NK-92 (cell line): ENCODE measurements around the gene SPATA2.

Source experiments
- DNase-seq: peaks from one replicate; lab custom pipeline; 2025; ENCODE audit not compliant: unreplicated experiment; lab: John Stamatoyannopoulos, UW

Gene SPATA2

DNA sequence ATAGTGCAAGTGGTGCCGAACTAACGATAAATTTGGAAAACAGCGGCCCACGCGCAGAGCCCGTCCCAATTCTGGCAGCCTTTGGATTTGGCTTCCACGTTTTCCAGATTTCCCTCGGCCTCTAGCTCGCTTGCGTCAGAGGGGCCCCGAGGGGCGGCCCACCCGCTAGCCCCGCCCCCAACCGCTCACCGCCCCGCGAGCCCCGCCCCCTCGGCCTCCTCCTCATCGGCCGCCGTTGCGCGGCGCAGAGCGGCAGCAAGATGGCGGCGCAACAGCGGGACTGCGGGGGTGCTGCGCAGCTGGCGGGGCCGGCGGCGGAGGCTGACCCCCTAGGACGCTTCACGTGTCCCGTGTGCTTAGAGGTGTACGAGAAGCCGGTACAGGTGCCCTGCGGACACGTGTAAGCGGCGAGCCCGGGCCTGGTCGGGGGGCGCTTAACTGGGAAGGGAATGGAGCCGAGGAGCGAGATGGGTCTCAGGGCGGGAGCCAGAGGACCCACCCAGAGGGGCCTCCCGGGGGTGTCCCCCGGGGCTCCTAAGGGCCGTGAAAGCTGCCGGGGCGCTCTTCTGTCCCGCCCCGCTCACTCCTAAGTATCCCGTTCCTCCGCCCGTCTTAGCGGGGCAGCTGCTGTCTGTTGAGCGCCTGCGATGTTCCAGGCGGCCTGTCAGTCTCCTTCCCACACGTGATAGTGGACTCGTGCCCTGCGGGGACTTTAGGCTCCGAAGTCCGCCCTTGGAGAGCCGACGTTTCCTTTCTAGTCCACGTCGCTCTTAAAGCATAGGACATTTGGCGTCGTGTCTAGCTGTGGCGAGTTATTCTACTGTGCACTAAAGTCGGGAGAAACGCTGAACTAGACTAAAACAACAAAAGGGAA, 21.1 kb upstream of the SPATA2 start, which contains the start of gene RNF114:
Gene RNF114, plus strand, starts transcription at position 245 of the 874 bp plus-strand sequence. Its CDS starts 16 bp downstream, at position 261.
- peak; percentile 47 for DNase-seq

DNA sequence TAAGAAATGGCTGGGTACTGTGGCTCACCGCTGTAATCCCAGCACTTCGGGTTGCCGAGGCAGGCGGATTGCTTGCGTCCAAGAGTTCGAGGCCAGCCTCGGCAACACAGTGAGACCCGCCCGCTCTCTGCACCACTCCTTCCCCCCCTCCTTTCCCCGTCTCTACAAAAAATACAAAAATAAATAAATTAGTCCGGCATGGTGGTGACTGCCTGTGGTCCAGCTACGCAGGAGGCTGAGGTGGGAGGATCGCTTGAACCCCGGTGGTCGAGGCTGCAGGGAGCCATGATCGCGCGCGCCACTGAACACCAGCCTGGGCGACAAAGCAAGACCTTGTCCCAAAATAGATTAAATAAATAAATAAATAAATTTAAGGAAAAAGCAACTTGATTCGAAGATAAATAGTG, 20.4 kb upstream of the SPATA2 start:
- DNase-seq, result no peak

DNA sequence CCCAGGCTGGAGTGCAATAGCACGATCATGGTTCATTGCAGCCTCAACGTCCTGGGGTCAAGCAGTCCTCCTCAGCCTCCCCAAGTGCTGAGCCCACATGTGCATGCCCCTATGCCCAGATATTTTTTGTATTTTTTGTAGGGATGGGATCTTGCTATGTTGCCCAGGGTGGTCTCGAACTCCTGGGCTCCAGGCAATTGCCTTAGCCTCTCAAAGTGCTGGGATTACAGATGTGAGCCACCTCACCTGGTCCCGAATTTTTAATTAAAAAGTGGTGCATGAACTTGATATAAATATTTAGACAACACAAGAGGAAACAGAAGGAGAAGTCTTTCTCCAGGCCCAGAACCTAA, 13.8 kb upstream of the SPATA2 start:
- DNase-seq, result no peak

DNA sequence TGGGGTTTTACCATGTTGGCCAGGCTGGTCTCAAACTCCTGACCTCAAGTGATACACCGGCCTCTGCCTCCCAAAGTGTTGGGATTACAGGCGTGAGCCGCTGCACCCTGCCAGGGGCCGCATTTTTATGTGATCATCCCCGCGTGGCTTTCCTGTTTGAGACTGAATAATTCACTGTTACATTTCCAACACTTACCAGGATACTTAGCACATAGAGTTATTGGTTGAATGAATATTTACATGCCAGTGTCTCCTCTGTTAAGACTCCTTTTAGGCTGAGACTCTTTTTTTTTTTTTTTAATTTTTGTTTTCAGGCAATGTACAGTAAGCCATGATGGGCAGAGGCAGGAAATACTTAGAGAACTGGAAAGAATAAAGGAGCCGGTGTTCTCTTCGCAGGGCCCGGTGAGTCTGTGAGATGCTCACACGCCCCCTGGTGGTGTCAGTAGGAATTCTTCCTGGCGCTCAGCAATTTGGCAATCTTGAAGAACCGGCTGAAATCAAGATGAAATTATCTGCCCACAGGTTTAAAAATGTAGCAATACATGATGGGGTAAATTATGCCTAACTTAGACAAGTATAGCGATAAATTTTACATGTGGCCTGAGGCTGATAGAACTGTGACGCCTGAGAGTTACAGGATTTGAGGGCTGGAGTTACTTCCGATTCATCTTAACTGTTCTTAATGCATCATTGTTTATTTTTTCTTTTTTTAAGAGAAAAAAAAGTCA, 13.2 kb upstream of the SPATA2 start:
- DNase-seq, result no peak

DNA sequence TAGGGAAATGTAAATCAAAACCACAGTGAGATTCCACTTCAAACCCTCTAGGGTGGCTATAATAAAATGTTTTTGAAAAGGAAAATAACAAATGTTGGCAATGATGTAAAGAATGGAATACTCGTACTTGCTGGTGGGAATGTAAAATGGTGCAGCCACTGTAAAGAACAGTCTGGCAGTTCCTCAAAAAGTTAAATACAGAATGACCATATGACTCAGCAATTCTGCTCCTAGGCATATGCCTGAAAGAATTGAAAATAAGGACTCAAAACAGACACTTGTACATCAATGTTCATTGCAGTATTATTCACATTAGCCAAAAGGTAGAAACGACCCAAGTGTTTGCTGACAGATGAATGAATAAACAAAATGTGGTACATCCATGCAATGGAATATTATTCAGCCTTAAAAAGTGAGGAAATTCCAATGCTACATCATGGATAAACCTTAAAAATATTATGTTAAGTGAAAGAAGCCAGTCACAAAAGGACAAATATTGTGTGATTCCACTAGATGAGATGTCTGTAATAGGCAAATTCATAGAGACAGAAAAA, 10.6 kb upstream of the SPATA2 start:
- DNase-seq, result no peak

DNA sequence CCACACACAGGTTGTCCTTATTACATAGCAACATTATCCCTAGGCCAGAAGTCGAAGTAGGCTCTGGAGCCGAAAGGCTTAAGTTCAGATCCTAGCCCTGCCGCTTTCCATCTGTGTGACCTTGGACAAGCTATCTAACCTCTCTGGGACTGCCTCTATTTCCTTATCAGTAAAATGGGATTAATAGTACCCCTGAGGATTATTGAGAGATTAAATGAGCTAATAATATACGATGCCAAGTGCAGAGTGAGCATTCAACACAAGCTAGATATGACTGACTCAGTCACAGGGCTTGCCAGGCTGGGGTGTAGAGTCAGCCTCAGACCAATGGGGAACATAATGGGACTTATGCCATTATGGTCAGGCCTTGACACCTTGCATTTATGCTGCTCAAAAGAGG, 8.9 kb upstream of the SPATA2 start:
- no peak for DNase-seq

DNA sequence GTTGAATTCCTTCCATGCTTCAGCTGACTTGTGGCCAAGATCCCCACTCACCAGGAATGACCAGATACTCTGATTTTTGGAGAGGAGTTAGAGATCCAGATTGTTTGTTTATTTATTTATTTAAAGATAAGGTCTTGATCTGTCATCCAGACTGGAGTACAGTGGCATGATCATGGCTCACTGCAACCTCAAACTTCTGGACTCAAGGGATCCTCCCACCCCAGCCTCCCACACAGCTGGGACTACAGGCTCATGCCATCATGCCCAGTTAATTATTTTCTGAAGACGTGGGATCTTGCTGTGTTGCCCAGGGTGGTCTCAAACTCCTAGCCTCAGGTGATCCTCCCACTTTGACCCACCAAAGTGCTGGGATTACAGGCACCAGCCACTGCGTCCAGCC, 4.1 kb upstream of the SPATA2 start:
- no peak for DNase-seq

DNA sequence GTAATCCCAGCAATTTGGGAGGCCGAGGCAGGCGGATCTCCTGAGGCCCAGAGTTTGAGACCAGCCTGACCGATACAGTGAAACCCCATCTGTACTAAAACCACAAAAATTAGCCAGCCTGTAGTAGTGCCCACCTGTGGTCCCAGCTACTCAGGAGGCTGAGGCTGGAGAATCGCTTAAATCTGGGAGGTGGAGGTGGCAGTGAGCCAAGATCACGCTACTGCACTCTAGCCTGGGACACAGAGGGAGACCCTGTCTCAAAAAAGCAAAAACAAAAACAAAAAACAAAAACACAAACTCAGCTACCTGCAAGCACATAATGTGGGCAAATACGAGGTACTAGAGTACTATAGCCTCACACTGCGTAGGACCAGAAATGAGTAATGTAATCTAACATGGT, 3.7 kb upstream of the SPATA2 start:
- DNase-seq, result no peak

DNA sequence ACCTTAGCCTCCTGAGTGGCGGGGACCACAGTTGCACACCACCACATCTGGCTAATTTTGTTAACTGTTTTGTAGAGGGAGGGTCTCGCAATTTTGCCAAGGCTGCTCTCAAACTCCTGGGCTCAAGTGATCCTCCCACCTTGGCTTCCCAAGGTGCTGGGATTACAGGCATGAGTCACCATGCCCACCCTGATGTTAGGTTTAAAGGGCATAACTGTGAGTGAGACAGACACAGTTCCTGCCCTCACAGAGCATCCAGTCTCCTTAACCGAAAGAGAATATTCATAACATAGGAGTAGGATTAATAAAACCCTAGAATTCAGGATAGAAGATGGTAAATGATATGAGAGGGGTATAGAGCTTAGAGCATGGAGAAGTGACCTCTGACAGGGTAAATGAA, 3.1 kb upstream of the SPATA2 start:
- no peak for DNase-seq

DNA sequence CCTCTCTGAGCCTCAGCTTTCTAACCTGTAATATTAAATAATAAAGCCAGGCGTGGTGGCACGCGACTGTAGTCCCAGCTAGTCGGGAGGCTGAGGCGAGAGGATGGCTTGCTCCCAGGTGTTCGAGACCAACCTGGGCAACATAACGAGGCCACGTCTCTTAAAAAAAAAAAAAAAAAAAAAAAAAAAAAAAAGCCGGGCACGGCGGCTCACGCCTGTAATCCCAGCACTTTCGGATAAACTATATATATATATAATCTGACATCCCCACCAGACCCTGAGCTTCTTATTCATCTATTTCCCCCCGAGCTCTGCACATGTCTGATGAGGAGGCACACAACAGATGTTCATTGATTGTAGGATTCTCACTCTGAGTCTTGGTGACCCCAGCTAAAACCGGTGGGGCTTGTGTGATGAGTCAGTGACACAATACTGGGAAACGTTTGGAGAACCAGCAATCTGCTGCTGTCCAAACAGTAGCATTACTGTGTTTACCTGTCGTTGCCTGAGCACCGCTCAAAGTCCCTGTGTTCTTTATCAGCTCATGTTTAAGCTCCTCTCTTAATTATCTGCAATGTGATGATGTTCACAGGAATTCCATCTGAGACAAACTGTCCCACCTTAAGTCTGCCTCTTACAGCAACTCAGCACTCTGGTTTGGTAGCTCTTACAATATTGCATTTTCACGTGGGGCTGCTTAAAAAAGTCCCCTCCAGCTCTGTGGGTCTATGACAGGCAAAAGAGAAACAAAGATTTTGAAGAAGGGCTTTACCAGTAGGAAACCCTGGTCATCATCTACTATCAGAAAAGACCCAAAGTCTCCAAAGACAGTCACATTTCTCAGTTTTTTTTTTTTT, 1.0 kb upstream of the SPATA2 start:
- DNase-seq, result no peak

DNA sequence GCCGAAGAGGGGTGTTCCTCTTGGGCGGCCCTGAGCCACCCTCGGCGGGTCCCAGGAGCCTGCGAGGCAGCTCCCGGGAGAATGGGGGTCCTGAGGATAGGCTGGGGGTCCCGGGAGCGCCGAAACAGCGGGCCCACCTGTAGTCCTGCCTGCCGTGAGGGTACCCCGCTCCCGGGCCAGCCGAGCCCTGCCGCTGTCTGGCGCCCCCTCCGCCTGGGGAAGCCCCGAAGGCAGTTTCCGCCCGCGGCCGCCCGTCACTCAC, 280 bp downstream of the SPATA2 start:
- no peak for DNase-seq

DNA sequence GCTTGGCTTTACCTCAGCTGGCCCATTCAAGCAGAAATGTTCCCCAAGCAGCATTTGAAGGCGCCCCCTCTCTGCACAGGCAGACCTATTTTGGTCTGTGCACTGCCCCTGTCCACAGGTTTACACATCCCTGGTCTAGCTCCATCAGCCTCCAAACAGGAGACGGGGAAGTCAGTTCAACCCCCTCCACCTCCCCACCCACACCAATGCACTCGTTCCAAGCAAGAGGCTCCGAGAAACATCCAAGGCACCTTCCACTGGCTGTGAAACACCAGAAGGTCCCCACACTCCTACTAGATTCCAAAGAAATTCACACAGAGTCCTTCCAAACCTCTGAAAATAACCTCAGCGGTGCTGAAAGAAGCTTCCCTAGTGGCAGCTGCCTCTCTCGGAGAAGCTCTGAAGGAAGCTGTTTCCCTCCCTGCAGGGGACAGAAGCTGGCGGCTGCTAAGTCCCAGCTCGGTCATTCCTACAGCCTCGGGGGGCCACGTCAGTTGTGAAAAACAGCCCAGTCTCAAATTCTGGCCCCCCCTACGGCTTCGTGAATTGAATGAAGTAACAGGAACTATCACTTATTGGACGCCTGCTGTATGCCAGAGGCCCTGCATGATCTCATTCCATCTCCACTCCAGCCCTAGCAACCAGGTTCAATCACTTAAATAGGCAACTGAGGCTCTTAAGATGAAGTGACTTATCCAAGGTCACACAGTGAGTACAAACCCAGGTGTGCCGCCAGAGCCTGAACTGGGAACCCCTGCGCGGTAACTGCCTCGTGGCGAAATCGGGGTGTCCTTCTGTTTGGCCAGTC, 815 bp downstream of the SPATA2 start:
- DNase-seq, result no peak

DNA sequence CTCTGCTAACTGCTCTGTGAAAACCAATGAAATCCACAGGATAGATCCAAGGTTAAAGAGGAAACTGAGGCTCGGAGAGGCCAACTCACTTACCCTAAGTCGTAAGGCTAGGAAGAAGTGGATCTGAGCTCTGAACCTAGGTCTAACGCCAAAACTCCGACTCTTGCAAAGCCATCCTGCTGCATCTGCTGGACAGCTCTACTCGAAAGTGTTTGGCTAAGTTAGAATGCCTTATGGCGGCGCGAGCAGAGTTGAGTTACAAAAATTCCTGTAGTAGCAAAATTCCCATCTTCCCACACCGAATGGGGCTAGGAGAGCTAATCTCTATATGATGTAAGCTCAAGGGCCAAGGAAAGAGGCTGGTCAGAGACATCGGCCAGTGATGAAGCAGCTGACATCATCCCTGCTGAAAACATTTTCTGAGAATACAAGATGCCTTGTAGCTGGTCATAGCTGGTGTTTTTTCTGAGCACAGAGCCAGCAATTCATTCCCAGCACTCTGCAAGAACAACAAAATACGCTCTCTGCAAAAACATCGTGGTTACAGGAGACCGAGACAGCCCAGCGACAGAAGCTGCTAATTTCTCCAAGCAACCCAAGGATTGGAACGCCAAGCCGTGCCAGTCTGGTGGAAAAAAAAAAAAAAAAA, 1.8 kb downstream of the SPATA2 start:
- no peak for DNase-seq

DNA sequence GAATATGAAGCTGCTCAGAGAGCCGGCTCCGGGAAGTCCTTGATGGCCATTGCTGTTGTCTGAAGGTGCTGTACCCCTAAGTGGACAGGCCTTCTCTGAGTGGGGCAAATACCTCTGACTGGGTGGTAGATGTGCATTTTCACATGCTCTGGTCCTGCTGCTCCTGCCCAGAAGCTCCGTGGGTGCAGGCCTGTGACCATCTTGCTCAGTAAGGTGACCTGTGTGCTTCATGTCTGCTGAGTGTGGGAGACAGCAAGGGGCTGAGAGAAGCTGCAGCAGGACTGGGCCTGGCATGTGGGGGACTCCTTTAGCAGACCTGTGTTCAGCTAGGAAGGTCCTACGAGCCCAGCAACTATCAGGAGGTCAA, 5.0 kb downstream of the SPATA2 start:
- no peak for DNase-seq

DNA sequence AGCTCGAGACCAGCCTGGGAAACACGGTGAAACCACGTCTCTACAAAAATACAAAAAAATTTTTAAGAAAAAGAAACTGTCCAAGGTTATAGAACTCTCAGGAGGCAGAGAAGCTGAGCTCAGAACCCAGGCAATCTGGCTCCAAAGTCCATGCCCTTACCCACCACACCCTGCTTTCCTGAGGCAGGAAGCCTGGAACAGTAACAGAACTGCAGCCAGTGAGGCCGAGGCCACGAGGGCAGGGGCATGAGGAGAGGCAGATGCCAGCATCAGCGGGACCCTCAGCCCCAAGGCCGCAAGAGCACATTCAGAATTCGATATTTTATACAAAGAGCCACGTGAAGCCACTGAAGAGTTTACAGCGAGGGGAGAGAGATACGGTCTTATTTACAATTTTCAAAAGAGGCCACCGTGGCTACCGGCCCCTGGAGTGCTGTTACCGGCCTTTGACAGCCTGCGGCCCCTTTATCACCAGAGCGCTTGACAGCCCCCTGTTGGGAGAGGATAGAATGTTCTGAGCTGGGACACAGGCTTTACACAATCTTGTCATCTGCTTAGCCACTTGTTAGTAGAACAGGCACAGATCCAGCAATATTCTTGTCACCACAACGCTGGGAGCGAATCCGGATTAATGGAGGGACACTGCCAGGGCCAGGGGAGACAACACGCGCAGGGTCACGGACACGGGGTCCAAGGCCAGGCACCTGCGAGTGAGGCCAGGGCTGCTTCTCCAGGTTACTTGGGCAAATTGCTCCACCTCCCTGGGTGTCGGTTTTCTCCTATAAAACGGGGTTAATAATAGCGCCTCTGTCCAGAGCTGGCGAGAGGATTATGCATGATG, 5.6 kb downstream of the SPATA2 start:
- no peak for DNase-seq

DNA sequence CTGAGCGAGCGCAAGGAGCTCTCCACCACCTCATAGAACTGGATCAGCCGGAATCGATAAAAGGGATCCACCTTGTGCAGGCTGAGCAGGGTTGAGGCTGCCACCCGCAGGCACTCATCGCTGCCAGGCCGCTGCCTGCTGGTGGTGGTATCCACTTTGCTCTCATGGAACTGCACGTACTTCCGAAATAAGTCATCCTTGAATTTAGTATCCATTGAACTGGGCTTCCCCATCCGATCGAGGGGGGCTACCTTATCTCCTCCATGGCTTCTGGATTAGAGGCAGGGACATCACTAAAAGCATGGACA, 7.1 kb downstream of the SPATA2 start:
- no peak for DNase-seq

DNA sequence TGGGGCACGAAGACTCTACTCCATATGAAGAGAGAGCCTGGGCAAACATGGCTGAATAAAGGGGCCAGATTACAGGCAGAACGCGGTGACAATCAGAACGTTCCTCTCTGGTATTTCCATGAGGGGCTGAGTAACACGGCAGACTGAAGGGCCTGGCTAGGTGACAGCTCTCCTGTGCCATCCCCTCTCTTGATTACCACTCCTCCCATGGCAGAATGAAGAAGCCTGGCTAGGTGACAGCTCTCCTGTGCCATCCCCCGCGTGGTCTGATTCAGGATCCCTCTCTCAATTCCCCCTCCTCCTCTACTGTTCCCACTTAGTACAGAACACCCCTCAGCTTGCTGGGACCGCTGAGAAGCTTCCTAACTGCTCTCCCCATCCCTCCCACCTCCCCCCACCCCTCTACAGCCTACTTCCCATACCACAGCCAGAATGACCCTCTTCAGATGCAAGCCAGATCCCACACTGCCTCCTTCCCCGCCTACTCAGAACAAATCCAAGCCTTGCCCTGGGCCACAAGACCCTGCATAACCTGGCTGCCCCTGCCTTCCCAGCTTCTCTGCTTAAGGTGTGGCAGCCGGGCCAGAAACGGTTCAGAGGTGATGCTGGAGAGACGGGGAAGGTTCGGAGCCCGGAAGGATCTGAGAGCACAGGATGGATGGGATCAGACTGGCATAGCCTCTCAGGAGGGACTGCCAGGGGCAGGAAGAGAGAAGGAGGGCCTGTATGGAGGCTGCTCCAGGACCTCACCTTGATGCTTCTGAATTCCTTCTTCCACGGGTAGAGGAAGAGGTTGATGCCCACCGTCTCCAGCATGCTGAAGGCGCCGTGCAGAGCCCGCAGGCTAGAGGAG, 7.7 kb downstream of the SPATA2 start:
- no peak for DNase-seq

DNA sequence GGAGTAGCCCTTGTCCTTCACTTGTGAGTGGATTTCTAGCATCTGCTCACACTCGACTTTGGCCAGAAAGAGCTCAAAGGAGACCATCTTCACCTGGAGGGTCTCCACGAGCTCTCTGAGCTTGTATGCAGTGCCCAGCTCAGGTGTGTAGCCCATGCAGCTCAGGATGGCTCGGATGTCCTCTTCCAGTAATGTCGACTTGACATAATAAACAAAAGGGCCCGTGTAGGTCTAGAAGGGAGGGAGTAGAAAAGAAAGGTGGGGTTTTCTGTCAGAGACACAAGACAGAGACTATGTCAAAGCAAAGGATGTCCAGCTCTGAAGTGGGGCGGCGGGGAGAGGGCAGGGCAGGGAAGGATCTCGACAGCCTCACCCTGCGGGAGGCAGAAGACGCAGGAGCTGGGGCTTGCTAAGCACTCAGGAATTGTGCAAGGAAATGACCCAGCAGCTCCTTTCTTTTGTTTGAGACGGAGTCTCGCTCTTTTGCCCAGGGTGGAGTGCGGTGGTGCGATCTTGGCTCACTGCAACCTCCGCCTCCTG, 8.6 kb downstream of the SPATA2 start:
- DNase-seq, result no peak
